Mammary epithelial cell (primary cell): ENCODE measurements around the gene HOXA11.

Source experiments
- CTCF ChIP-seq, 2 donors: IDR thresholded peaks in 1 of 2; conservative IDR thresholded peaks in 1 of 2; 2 replicates each; pipeline ENCODE4 v1.5.1; 2011 to 2012; ENCODE audit warnings: inconsistent platforms in 2 of 2, low read length in 2 of 2, mild to moderate bottlenecking in 2 of 2, control low read depth in 1 of 2, low read depth in 1 of 2; ENCODE audit not compliant: insufficient read depth in 1 of 2; ENCODE audit errors: extremely low read depth in 1 of 2
- EZH2 ChIP-seq: IDR thresholded peaks from 2 replicates; pipeline ENCODE4 v1.6.1; 2012; ENCODE audit warnings: low read length, inconsistent platforms, borderline replicate concordance

- TF ChIP-seq CTCF (conservative IDR thresholded peaks at IDR 0.05 in 1 of 2, IDR thresholded peaks at IDR 0.05 in 1 of 2; ENCODE audit: extremely low read depth in 1 of 2, insufficient read depth in 1 of 2, low read depth in 1 of 2, low read length in 2 of 2) (no peak), EZH2 (no peak)
These were observed 36.8 kb downstream of the HOXA11 start for GRCh38 chr7:27148031-27148755.
